HG02678 (cell line): ENCODE data around the gene HAUS3.
"Not testable (repeated sequence)": the region's sequence is repeated elsewhere in the genome, so short reads cannot be mapped to it uniquely, and the experiment has no call there.

Experiments
- ATAC-seq: cut with Tn5 transposase; IDR thresholded peaks from one replicate; pipeline ENCODE4 v1.9.1; 2021; ENCODE audit warnings: mild to moderate bottlenecking, moderate library complexity; ENCODE audit not compliant: unreplicated experiment

Gene HAUS3

DNA sequence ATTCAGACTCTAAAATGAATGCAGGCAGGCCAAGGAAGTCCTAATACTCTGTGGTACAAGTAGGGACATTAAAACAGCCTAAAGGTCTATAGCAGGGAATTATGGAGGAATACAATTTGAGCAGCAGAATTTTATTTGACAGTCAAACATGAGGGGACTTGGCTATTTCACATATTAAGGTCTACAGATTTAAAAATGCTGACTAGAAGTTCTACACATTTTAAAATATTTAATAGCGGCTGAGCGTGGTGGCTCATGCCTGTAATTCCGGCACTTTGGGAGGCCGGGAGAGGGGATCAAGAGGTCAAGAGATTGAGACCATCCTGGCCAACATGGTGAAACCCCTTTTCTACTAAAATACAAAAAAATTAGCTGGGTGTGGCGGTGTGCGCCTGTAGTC, 10.8 kb downstream of the HAUS3 start:
- ATAC-seq, result no peak

DNA sequence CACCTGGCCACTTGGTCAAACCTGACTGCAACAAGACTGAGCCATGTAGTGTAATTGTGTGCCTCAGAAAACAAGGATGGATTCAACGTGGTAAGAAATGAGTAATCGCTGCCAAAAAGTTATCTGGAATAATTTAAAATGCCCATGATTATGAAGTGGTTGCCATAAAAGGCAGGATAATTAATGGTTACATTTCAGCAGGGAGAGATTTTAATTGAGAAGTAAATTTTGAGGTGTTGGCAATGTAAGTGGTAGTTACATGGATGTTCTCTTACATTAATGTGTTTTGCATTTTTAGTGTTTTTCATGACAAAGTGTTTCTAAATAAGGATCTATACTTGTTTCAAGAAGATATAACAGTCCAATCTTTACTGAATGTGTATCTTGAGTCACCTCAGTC, 15.7 kb downstream of the HAUS3 start:
- no peak for ATAC-seq

DNA sequence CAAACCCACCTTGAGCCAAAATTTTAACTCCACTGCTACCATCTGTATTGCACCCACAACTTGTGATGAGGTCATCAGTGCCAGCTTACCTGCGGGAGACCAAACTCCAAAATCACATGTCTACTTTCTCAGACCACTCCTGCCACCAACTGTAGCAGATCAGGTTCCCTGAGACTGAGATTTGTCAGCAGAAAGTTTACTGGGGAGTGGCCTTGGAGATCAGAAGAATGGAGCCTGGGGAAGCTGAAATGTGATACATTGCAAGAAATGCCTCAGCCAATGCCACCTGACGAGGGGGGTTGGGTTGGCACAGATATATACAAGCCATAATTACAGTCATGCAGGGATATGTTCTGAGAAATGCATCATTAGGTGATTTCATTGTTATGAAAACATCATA, 19.1 kb downstream of the HAUS3 start:
- no peak for ATAC-seq

GRCh38 chr4:2221378-2221777, 20.5 kb downstream of the HAUS3 start:
- ATAC-seq, result not testable (repeated sequence)

- ATAC-seq, result no peak
Observed at GRCh38 chr4:2220016-2220630, 21.8 kb downstream of the HAUS3 start.

DNA sequence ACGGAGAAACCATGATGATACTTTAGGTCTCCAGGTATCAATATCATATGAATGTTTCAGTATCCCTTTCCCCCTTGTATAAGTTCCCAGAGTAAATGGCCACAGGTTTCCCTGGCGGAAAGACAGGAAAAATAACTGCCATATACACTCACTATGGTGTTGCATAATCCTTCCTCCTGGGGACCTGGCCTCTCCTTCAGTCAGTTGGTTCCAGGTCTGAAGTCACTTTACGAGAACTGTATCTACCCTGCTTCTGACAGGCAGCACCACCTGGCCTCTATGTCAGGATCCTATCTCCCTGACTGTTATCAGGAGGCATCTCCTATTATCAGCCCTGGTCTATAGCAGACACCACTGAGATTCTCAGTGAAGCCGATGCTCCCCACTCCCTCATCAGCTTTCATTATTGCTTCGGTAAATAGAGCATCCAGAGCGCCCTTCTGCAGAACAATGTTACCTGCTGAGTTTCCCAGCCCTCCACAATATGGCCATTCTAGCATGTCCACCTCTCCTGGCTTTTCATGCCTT, 22.6 kb downstream of the HAUS3 start:
- ATAC-seq, result no peak

DNA sequence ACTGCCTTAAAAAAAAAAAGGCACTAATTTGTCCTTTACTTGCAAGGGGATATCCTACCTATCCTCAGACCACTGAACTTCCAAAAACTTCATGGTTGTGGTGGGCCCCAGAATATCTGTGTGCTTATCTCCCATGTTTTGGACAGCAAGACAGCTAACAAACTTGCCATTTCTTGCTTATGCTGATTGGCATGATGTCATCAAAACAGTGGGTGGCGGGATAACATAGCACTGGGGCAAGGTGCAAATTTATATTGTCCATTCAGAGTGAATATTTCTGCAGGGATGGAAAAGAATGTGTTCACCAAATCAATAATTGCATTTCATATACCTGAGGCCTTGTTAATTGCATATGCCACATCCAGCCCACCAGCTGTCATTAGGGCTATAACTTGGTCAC, 23.5 kb downstream of the HAUS3 start:
- ATAC-seq, result no peak

- ATAC-seq, result no peak
Observed at GRCh38 chr4:2217726-2218125, 24.2 kb downstream of the HAUS3 start.

GRCh38 chr4:2212831-2213230, 29.1 kb downstream of the HAUS3 start:
- ATAC-seq, result no peak

GRCh38 chr4:2202789-2203188, 39.1 kb downstream of the HAUS3 start:
- ATAC-seq, result not testable (repeated sequence)

GRCh38 chr4:2194496-2194895, 47.4 kb downstream of the HAUS3 start:
- ATAC-seq, result no peak

- ATAC-seq, result no peak
Observed at GRCh38 chr4:2193326-2193725, 48.6 kb downstream of the HAUS3 start.

DNA sequence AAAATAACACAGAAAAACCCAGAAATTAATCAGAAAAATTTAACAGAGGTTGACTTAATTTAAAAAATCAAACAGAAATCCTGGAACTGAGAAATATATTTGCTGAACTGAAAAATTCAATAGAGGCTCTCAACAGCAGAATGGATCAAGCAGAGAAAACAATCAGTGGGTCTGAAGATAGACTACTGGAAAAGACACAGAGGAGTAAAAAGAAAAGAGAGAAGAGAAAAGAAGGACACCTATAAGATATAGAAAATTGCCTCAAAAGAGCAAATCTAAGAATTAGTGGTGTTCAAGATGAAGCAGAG, 55.1 kb downstream of the HAUS3 start:
- no peak for ATAC-seq

GRCh38 chr4:2186133-2186864, 55.6 kb downstream of the HAUS3 start:
- ATAC-seq, result no peak

- no peak for ATAC-seq
Observed at GRCh38 chr4:2183394-2183793, 58.5 kb downstream of the HAUS3 start.

GRCh38 chr4:2182994-2183393, 58.9 kb downstream of the HAUS3 start:
- ATAC-seq, result no peak

GRCh38 chr4:2180410-2180809, 61.5 kb downstream of the HAUS3 start:
- no peak for ATAC-seq

DNA sequence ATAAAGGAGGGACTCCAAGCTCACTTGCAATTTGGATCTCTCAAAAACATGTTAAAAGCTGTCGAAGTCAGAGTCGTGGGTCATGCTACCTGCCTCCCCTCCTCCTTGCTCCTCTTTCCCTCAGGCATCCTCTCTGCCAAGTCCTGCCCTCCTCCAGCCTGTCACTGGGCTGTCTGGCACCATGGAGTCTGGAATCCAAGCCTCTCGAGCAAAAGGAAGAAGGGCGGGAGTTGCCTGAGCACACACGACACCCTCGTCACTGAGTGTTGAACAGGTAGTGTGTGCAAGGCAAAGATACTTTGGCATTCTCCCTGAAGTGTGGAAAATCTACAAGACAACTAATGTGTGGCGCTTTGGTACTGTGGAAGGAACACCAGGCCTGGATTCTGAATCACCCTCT, 62.2 kb downstream of the HAUS3 start:
- ATAC-seq, result no peak

GRCh38 chr4:2178986-2179385, 62.9 kb downstream of the HAUS3 start:
- ATAC-seq, result no peak
